ENCODE data around the gene TMCO1. TPM values are rescaled to one million over a fixed set of nuclear protein-coding genes. Genes with fewer than 3 reads are reported as not detected.

The TMCO1 gene
- total and polyA plus RNA-seq, 10 donors, result 23.3 to 57.9 (median 50.7) TPM

- WGBS, 5 donors, result 91 to 97% (median 95%) methylated on average over 3 of the region's 3 CpGs
- TF ChIP-seq CTCF (IDR thresholded peaks at IDR 0.05 in 8 of 11, conservative IDR thresholded peaks at IDR 0.05 in 3 of 11) (no peak), POLR2A (IDR thresholded peaks at IDR 0.05) (no peak), POLR2AphosphoS5 (IDR thresholded peaks at IDR 0.05) (no peak)
- Histone ChIP-seq H3K36me3 (peaks cover 0 to 19% (median 11%) of the 10 kb centered on the region in 6 donors), H3K4me3 (no peak overlapping the region), H3K4me1 (peaks cover 14 to 27% (median 23%) of the 10 kb centered on the region in 6 donors), H3K9me3 (no peaks in the 10 kb centered on the region), H3K27me3 (replicated peaks in 1 of 7) (no peaks in the 10 kb centered on the region), H3K27ac (no peak overlapping the region)
- DNase-seq, result no peak
- intact Hi-C loops (cut with DNase I; ENCODE audit: low total_unique reads), result no loop called here
Observed at GRCh38 chr1:165772739-165773138, 4.1 kb upstream of the TMCO1 start.

- peaks cover 0 to 75% (median 33%) of the 10 kb centered on the region in 6 donors for H3K36me3 ChIP-seq
- TF ChIP-seq POLR2A (IDR thresholded peaks at IDR 0.05) (no peak), POLR2AphosphoS5 (IDR thresholded peaks at IDR 0.05) (no peak), CTCF (IDR thresholded peaks at IDR 0.05 in 8 of 11, conservative IDR thresholded peaks at IDR 0.05 in 3 of 11) (no peak)
Observed at GRCh38 chr1:165764277-165764676, 4.4 kb downstream of the TMCO1 start.

GRCh38 chr1:165763442-165763841 lies 5.2 kb downstream of the TMCO1 start:
- 78 to 92% (median 83%) methylated on average over 2 of the region's 2 CpGs for WGBS, 5 donors
- no peaks in the 10 kb centered on the region for H3K27me3 ChIP-seq (replicated peaks in 1 of 7)
- TF ChIP-seq POLR2AphosphoS5 (IDR thresholded peaks at IDR 0.05) (no peak), CTCF (IDR thresholded peaks at IDR 0.05 in 8 of 11, conservative IDR thresholded peaks at IDR 0.05 in 3 of 11) (no peak)
- no peak overlapping the region for H3K27ac ChIP-seq
- peaks cover 0 to 83% (median 37%) of the 10 kb centered on the region in 6 donors for H3K36me3 ChIP-seq
- no peak overlapping the region for H3K4me3 ChIP-seq
- peaks cover 15 to 62% (median 47%) of the 10 kb centered on the region in 6 donors for H3K4me1 ChIP-seq
- H3K9me3 ChIP-seq, result no peaks in the 10 kb centered on the region
- no peak for DNase-seq
- intact Hi-C loops (cut with DNase I; ENCODE audit: low total_unique reads), result no loop called here

More at GRCh38 chr1:165764277-165764676, 4.4 kb downstream of the TMCO1 start:
- Histone ChIP-seq H3K27me3 (replicated peaks in 1 of 7) (no peaks in the 10 kb centered on the region), H3K9me3 (no peaks in the 10 kb centered on the region), H3K4me3 (no peak overlapping the region), H3K27ac (no peak overlapping the region), H3K4me1 (peaks cover 15 to 62% (median 48%) of the 10 kb centered on the region in 6 donors)
- intact Hi-C loops (cut with DNase I; ENCODE audit: low total_unique reads), result no loop called here
- DNase-seq, result no peak
- 92 to 96% (median 93%) methylated on average over 1 of the region's 1 CpG for WGBS, 5 donors

- H3K4me3 ChIP-seq, result no peak overlapping the region
- H3K36me3 ChIP-seq, result peaks cover 0 to 89% (median 43%) of the 10 kb centered on the region in 6 donors
- 94 to 98% (median 97%) methylated on average over 1 of the region's 1 CpG for WGBS, 5 donors
- no peak for TF ChIP-seq POLR2AphosphoS5 (IDR thresholded peaks at IDR 0.05)
- no peak for TF ChIP-seq POLR2A (IDR thresholded peaks at IDR 0.05)
- no peak for TF ChIP-seq CTCF (IDR thresholded peaks at IDR 0.05 in 8 of 11, conservative IDR thresholded peaks at IDR 0.05 in 3 of 11)
- intact Hi-C loops (cut with DNase I; ENCODE audit: low total_unique reads), result no loop called here
- peaks cover 10 to 55% (median 40%) of the 10 kb centered on the region in 6 donors for H3K4me1 ChIP-seq
- H3K9me3 ChIP-seq, result no peaks in the 10 kb centered on the region
- no peaks in the 10 kb centered on the region for H3K27me3 ChIP-seq (replicated peaks in 1 of 7)
- no peak for DNase-seq
- H3K27ac ChIP-seq, result no peak overlapping the region
Observed at GRCh38 chr1:165762725-165763124, 5.9 kb downstream of the TMCO1 start.
